HepG2 (cell line): Measurements from ENCODE around the gene CCDC174. TPM values are rescaled to one million over a fixed set of nuclear protein-coding genes. Genes with fewer than 3 reads are reported as not detected.

Source experiments
- FLYWCH1 ChIP-seq: sonication (generic); formaldehyde crosslinking; IDR thresholded peaks from 2 replicates; pipeline ENCODE4 v1.8.1; 2023; ENCODE audit warnings: mild to moderate bottlenecking, missing genetic modification reagents
- FOXP4 ChIP-seq: sonication (generic); formaldehyde crosslinking; IDR thresholded peaks from 2 replicates; pipeline ENCODE4 v1.4.0; 2020; ENCODE audit warnings: missing genetic modification reagents
- HDAC2 ChIP-seq: sonication (generic); formaldehyde crosslinking; IDR thresholded peaks from 2 replicates; pipeline ENCODE4 v1.4.0; 2020; ENCODE audit warnings: missing genetic modification reagents
- HNF4A ChIP-seq: sonication (generic); formaldehyde crosslinking; IDR thresholded peaks from 2 replicates; pipeline ENCODE4 v1.4.0; 2020; ENCODE audit warnings: missing genetic modification reagents
- HNF4G ChIP-seq, 2 experiments: sonication (generic) in 1 of 2; formaldehyde crosslinking in 1 of 2; IDR thresholded peaks; 2 replicates each; pipeline versions ENCODE4 v1.4.0 to v1.6.1; 2011 to 2020; ENCODE audit warnings: borderline replicate concordance in 2 of 2, low read depth in 2 of 2, mild to moderate bottlenecking in 2 of 2, low read length in 1 of 2, missing genetic modification reagents in 1 of 2, moderate library complexity in 1 of 2
- IKZF5 ChIP-seq: IDR thresholded peaks from 2 replicates; pipeline ENCODE4 v1.6.1; 2018; ENCODE audit warnings: missing genetic modification reagents, mild to moderate bottlenecking, missing compliant biosample characterization
- JUN ChIP-seq: sonication (generic); formaldehyde crosslinking; IDR thresholded peaks from 2 replicates; pipeline ENCODE4 v1.4.0; 2020; ENCODE audit warnings: mild to moderate bottlenecking, missing genetic modification reagents
- JUND ChIP-seq: sonication (generic); formaldehyde crosslinking; IDR thresholded peaks from 2 replicates; pipeline ENCODE4 v1.8.0; 2022; ENCODE audit warnings: mild to moderate bottlenecking, missing genetic modification reagents
- NCOA1 ChIP-seq: sonication (generic); formaldehyde crosslinking; IDR thresholded peaks from 2 replicates; pipeline ENCODE4 v1.9.0; 2021; ENCODE audit warnings: missing genetic modification reagents
- NKX3-1 ChIP-seq: sonication (generic); formaldehyde crosslinking; IDR thresholded peaks from 2 replicates; pipeline ENCODE4 v1.5.0; 2020; ENCODE audit warnings: missing genetic modification reagents
- PHF5A ChIP-seq: IDR thresholded peaks from one replicate; pipeline ENCODE4 v1.6.1; 2018; ENCODE audit warnings: low read depth, missing genetic modification reagents; ENCODE audit not compliant: unreplicated experiment
- SNAPC4 ChIP-seq: sonication (generic); formaldehyde crosslinking; IDR thresholded peaks from 2 replicates; pipeline ENCODE4 v1.4.0; 2020; ENCODE audit warnings: mild to moderate bottlenecking, missing genetic modification reagents
- ZBTB37 ChIP-seq: sonication (generic); formaldehyde crosslinking; IDR thresholded peaks from 2 replicates; pipeline ENCODE4 v1.4.0; 2020; ENCODE audit warnings: mild to moderate bottlenecking, missing genetic modification reagents
- ZNF180 ChIP-seq: sonication (generic); formaldehyde crosslinking; IDR thresholded peaks from 2 replicates; pipeline ENCODE4 v1.4.0; 2020; ENCODE audit warnings: low read depth, missing genetic modification reagents, borderline replicate concordance
- ZNF253 ChIP-seq: sonication (generic); formaldehyde crosslinking; IDR thresholded peaks from 2 replicates; pipeline ENCODE4 v1.8.0; 2022; ENCODE audit warnings: mild to moderate bottlenecking, missing genetic modification reagents, borderline replicate concordance
- ZNF644 ChIP-seq: IDR thresholded peaks from 2 replicates; pipeline ENCODE4 v1.6.1; 2016; ENCODE audit warnings: low read depth
- polyA plus RNA-seq, 8 experiments: library from polyadenylated mRNA; depleted of rRNA in 3 of 8; stranded (reverse) in 7 of 8; unstranded in 1 of 8; fragments of >200 nt; fragmentation: Illumina TruSeq in 4 of 8; extraction: Trizol in 4 of 8; gene quantifications; 2 replicates each; pipeline versions ENCODE4 v1.2.1 to v1.2.3, GENCODE V29; 2011 to 2016; ENCODE audit warnings: low read depth in 4 of 8, missing spikeins in 1 of 8, mixed read lengths in 1 of 8; ENCODE audit not compliant: insufficient read depth in 1 of 8
- total RNA-seq, 5 experiments: library from RNA; depleted of rRNA; stranded (reverse); fragments of >200 nt; fragmentation: Illumina TruSeq; extraction: Trizol; gene quantifications; 2 replicates each; pipeline ENCODE4 v1.2.3, GENCODE V29; 2016; ENCODE audit warnings: low read depth in 1 of 5

Gene CCDC174
- total and polyA plus RNA-seq, 2 of the 13 experiments (the other 11 are each of a cell fraction or from before 2014, with no cell fraction given): 5.4 to 11.0 TPM

GRCh38 chr3:14651440-14652251 lies at the start of gene CCDC174 (continued):
- TF ChIP-seq SNAPC4 (CRISPR knock-in tag) (0 out of 2 replicates have a peak, but pooled peaks have one; percentile 26), ZNF253 (CRISPR knock-in tag) (no peak), HDAC2 (CRISPR knock-in tag) (peak; percentile 85; the same call in 1 of the 2 replicates), FLYWCH1 (CRISPR knock-in tag) (no peak; the same call in 1 of the 2 replicates), NCOA1 (CRISPR knock-in tag) (0 out of 2 replicates have a peak, but pooled peaks have one; percentile 36), NKX3-1 (CRISPR knock-in tag) (no peak), HNF4A (CRISPR knock-in tag) (peak; percentile 38; the same call in 1 of the 2 replicates), JUND (CRISPR knock-in tag) (peak; percentile 84), ZBTB37 (no peak), ZNF644 (peak; percentile 83), HNF4G (IDR thresholded peaks at IDR 0.05; ENCODE audit: borderline replicate concordance, low read depth, low read length) (no peak), HNF4G (CRISPR knock-in tag; IDR thresholded peaks at IDR 0.05; ENCODE audit: borderline replicate concordance, low read depth) (0 out of 2 replicates have a peak, but pooled peaks have one; percentile 51), ZNF180 (CRISPR knock-in tag) (no peak), FOXP4 (peak; percentile 69), PHF5A (CRISPR knock-in tag) (peak; percentile 42), JUN (peak; percentile 84), IKZF5 (peak; percentile 84)
